Measurements from ENCODE around the gene FAM50B. TPM values are rescaled to one million over a fixed set of nuclear protein-coding genes. Genes with fewer than 3 reads are reported as not detected.
A peak's percentile ranks its signal among the peaks of the same experiment; 100 is the strongest.

The FAM50B gene
- total RNA-seq, 2 donors from 2014 or later, result 9.9 to 15.6 TPM

- intact Hi-C loops (cut with DNase I), result no loop called here
- TF ChIP-seq POLR2A (IDR thresholded peaks at IDR 0.05) (no peak), CTCF (IDR thresholded peaks at IDR 0.05) (no peak)
- 90 to 95% methylated on average over 7 of the region's 7 CpGs for WGBS, 2 donors
- no peak for DNase-seq
- Histone ChIP-seq H3K4me3 (no peak overlapping the region), H3K27ac (no peak overlapping the region), H3K4me1 (peaks cover 16% of the 10 kb centered on the region), H3K9me3 (no peaks in the 10 kb centered on the region), H3K27me3 (no peaks in the 10 kb centered on the region), H3K36me3 (replicated peaks in 1 of 2; ENCODE audit: insufficient read depth in 1 of 2, low read depth in 2 of 2) (no peaks in the 10 kb centered on the region)
- ATAC-seq, result no peak
Measured at GRCh38 chr6:3868544-3868943, 19.4 kb downstream of the FAM50B start.

GRCh38 chr6:3869284-3869631 is 20.1 kb downstream of the FAM50B start:
- Histone ChIP-seq H3K27me3 (no peaks in the 10 kb centered on the region), H3K4me3 (no peak overlapping the region), H3K4me1 (peaks cover 16% of the 10 kb centered on the region), H3K27ac (no peak overlapping the region), H3K36me3 (replicated peaks in 1 of 2; ENCODE audit: insufficient read depth in 1 of 2, low read depth in 2 of 2) (no peaks in the 10 kb centered on the region), H3K9me3 (no peaks in the 10 kb centered on the region)
- TF ChIP-seq CTCF (IDR thresholded peaks at IDR 0.05) (no peak), POLR2A (IDR thresholded peaks at IDR 0.05) (no peak)
- ATAC-seq, result peak; percentile 24
- intact Hi-C loops (cut with DNase I), result no loop called here
- 47 to 51% methylated on average over 3 of the region's 3 CpGs for WGBS, 2 donors
- peak in 1 of 4 donors; percentile 10 for DNase-seq

- DNase-seq, result peak in 1 of 4 donors; percentile 11
- no peak overlapping the region for H3K4me3 ChIP-seq
- peak; percentile 59 for ATAC-seq
- H3K27me3 ChIP-seq, result no peaks in the 10 kb centered on the region
- H3K9me3 ChIP-seq, result no peaks in the 10 kb centered on the region
- no peak for TF ChIP-seq CTCF (IDR thresholded peaks at IDR 0.05)
- peak overlapping the region in 1 of 4 donors; percentile 23 for H3K27ac ChIP-seq
- 47 to 49% methylated on average over 16 of the region's 16 CpGs for WGBS, 2 donors
- no peaks in the 10 kb centered on the region for H3K36me3 ChIP-seq (replicated peaks in 1 of 2; ENCODE audit: insufficient read depth in 1 of 2, low read depth in 2 of 2)
- peaks cover 16% of the 10 kb centered on the region for H3K4me1 ChIP-seq
- intact Hi-C loops (cut with DNase I), result no loop called here
Measured at GRCh38 chr6:3869632-3870527, 20.7 kb downstream of the FAM50B start.

GRCh38 chr6:3870528-3870925 is 21.4 kb downstream of the FAM50B start:
- ATAC-seq, result no peak
- no peak for TF ChIP-seq CTCF (IDR thresholded peaks at IDR 0.05)
- no peak for TF ChIP-seq POLR2A (IDR thresholded peaks at IDR 0.05)
- WGBS, 2 donors, result 82 to 90% methylated on average over 5 of the region's 5 CpGs

GRCh38 chr6:3871515-3871914 is 22.3 kb downstream of the FAM50B start:
- intact Hi-C loops (cut with DNase I), result no loop called here
- Histone ChIP-seq H3K36me3 (replicated peaks in 1 of 2; ENCODE audit: insufficient read depth in 1 of 2, low read depth in 2 of 2) (no peaks in the 10 kb centered on the region), H3K27ac (no peak overlapping the region), H3K9me3 (no peaks in the 10 kb centered on the region), H3K4me1 (peaks cover 16% of the 10 kb centered on the region), H3K27me3 (no peaks in the 10 kb centered on the region), H3K4me3 (no peak overlapping the region)
- 69 to 75% methylated on average over 4 of the region's 4 CpGs for WGBS, 2 donors
- DNase-seq, result peak in 1 of 4 donors; percentile 1
- ATAC-seq, result no peak
- TF ChIP-seq CTCF (IDR thresholded peaks at IDR 0.05) (no peak), POLR2A (IDR thresholded peaks at IDR 0.05) (no peak)

More at GRCh38 chr6:3870528-3870925, 21.4 kb downstream of the FAM50B start:
- intact Hi-C loops (cut with DNase I), result no loop called here
- peak in 1 of 4 donors; percentile 4 for DNase-seq
- H3K9me3 ChIP-seq, result no peaks in the 10 kb centered on the region
- no peaks in the 10 kb centered on the region for H3K27me3 ChIP-seq
- peaks cover 16% of the 10 kb centered on the region for H3K4me1 ChIP-seq
- no peaks in the 10 kb centered on the region for H3K36me3 ChIP-seq (replicated peaks in 1 of 2; ENCODE audit: insufficient read depth in 1 of 2, low read depth in 2 of 2)
- H3K4me3 ChIP-seq, result no peak overlapping the region
- no peak overlapping the region for H3K27ac ChIP-seq
